22Rv1 (cell line): ENCODE data around the gene ARHGAP40.

ENCODE experiments used
- CTCF ChIP-seq: fragments of 450-650 bp; IDR thresholded peaks from 2 replicates; pipeline ENCODE4 v1.5.1; 2017; ENCODE audit warnings: mild to moderate bottlenecking
- ZFX ChIP-seq: fragments of 450-650 bp; IDR thresholded peaks from 2 replicates; pipeline ENCODE4 v1.6.1; 2017; ENCODE audit warnings: antibody characterized with exemption, borderline replicate concordance

GRCh38 chr20:38612751-38613515 is 11.3 kb downstream of the ARHGAP40 start:
- TF ChIP-seq CTCF: no peak
- no peak for TF ChIP-seq ZFX
